Osteocyte (in vitro differentiated cells): ENCODE results near the gene ENTHD1. TPM values are rescaled to one million over a fixed set of nuclear protein-coding genes. Genes with fewer than 3 reads are reported as not detected.

Experiments
- DNase-seq: peaks from one replicate; pipeline ENCODE4 v3.0.0; 2021; ENCODE audit warnings: mixed read lengths; ENCODE audit not compliant: unreplicated experiment; ENCODE audit errors: extremely low spot score
- H3K27ac Mint-ChIP-seq: one replicate; pipeline ENCODE4 v1.8.0; 2021; ENCODE audit warnings: mild to moderate bottlenecking, mixed read lengths; ENCODE audit not compliant: unreplicated experiment
- H3K27me3 Mint-ChIP-seq: one replicate; pipeline ENCODE4 v1.8.0; 2021; ENCODE audit warnings: mixed read lengths; ENCODE audit not compliant: unreplicated experiment
- H3K36me3 Mint-ChIP-seq: one replicate; pipeline ENCODE4 v1.8.0; 2021; ENCODE audit warnings: mixed read lengths; ENCODE audit not compliant: unreplicated experiment
- H3K4me1 Mint-ChIP-seq: one replicate; pipeline ENCODE4 v1.8.0; 2021; ENCODE audit warnings: mixed read lengths; ENCODE audit not compliant: unreplicated experiment
- H3K4me3 Mint-ChIP-seq: one replicate; pipeline ENCODE4 v1.8.0; 2021; ENCODE audit warnings: mild to moderate bottlenecking, moderate library complexity, mixed read lengths; ENCODE audit not compliant: unreplicated experiment
- H3K9me3 Mint-ChIP-seq: one replicate; pipeline ENCODE4 v1.8.0; 2021; ENCODE audit warnings: mixed read lengths; ENCODE audit not compliant: unreplicated experiment
- total RNA-seq: library from RNA; stranded (reverse); gene quantifications from 2 replicates; pipeline ENCODE4 v1.2.1, GENCODE V29; 2021
- TF ChIP-seq, protein P1 (sequence below): fragments of 200-600 bp; sonication (generic); IDR thresholded peaks from 2 replicates; pipeline ENCODE4 v1.5.0; 2021; ENCODE audit warnings: antibody characterized with exemption, mild to moderate bottlenecking, moderate library complexity

ENTHD1 gene
- total RNA-seq, 1 donor from 2014 or later, result not detected

DNA sequence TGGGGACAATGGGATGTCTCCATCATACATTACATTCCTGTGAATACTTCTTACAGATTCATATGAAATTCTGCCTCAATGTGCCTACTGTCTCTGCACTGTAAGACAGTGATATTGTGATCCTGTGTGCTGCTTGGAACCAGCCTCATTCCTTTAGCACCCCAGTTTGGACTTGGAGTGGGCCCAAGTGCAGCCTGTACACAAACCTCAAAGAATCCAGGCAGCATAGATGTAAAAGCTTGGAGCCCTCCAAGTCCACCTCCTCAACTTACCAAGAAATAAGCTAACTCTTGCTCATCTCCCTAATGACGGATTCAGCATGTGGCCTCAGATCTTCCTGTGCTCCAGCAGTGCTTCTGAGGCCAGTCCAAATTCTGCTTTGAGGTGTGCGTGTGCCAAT is 31.7 kb upstream of the ENTHD1 start:
- no peaks in the 10 kb centered on the region for H3K9me3 Mint-ChIP-seq

GRCh38 chr22:39924286-39924685 is 30.7 kb upstream of the ENTHD1 start:
- Mint-ChIP-seq H3K27me3 (peaks cover 57% of the 10 kb centered on the region), H3K9me3 (no peaks in the 10 kb centered on the region), H3K4me1 (no peaks in the 10 kb centered on the region), H3K36me3 (no peaks in the 10 kb centered on the region), H3K27ac (no peak overlapping the region), H3K4me3 (no peak overlapping the region)
- TF ChIP-seq, protein P1, sequence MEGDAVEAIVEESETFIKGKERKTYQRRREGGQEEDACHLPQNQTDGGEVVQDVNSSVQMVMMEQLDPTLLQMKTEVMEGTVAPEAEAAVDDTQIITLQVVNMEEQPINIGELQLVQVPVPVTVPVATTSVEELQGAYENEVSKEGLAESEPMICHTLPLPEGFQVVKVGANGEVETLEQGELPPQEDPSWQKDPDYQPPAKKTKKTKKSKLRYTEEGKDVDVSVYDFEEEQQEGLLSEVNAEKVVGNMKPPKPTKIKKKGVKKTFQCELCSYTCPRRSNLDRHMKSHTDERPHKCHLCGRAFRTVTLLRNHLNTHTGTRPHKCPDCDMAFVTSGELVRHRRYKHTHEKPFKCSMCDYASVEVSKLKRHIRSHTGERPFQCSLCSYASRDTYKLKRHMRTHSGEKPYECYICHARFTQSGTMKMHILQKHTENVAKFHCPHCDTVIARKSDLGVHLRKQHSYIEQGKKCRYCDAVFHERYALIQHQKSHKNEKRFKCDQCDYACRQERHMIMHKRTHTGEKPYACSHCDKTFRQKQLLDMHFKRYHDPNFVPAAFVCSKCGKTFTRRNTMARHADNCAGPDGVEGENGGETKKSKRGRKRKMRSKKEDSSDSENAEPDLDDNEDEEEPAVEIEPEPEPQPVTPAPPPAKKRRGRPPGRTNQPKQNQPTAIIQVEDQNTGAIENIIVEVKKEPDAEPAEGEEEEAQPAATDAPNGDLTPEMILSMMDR, result no peak
- no peak for DNase-seq

More for the DNA sequence above, 31.7 kb upstream of the ENTHD1 start:
- TF ChIP-seq, protein P1, result no peak
- no peak for DNase-seq
- Mint-ChIP-seq H3K27me3 (peaks cover 48% of the 10 kb centered on the region), H3K27ac (no peak overlapping the region), H3K4me1 (no peaks in the 10 kb centered on the region), H3K36me3 (no peaks in the 10 kb centered on the region), H3K4me3 (no peak overlapping the region)

DNA sequence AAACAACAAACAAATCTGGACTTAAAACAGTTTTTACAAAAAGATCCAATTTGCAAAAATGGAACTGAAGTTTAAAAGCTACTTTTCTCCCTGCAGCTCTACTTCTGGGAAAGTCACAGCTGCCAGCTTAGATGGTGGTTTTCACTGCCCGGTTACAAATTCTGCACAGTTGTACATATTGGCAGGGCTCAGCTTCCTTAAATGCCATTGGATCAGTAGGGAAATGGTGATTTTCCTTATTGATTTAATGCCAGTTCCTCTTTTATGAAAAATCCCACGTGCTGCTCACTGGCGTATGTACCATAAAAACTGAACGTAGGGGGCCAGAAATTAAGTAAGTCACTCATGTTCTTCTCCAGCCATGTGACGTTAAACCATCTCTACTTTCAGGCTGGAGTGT is 30.1 kb upstream of the ENTHD1 start:
- Mint-ChIP-seq H3K36me3 (no peaks in the 10 kb centered on the region), H3K9me3 (no peaks in the 10 kb centered on the region), H3K27me3 (peaks cover 57% of the 10 kb centered on the region), H3K27ac (no peak overlapping the region), H3K4me3 (no peak overlapping the region), H3K4me1 (no peaks in the 10 kb centered on the region)
- TF ChIP-seq, protein P1, result no peak
- DNase-seq, result no peak

- Mint-ChIP-seq H3K27me3 (peaks cover 69% of the 10 kb centered on the region), H3K27ac (no peak overlapping the region), H3K4me1 (no peaks in the 10 kb centered on the region), H3K36me3 (no peaks in the 10 kb centered on the region), H3K9me3 (no peaks in the 10 kb centered on the region), H3K4me3 (no peak overlapping the region)
- no peak for DNase-seq
- TF ChIP-seq, protein P1, result no peak
Measured at GRCh38 chr22:39920134-39920743, 26.7 kb upstream of the ENTHD1 start.

DNA sequence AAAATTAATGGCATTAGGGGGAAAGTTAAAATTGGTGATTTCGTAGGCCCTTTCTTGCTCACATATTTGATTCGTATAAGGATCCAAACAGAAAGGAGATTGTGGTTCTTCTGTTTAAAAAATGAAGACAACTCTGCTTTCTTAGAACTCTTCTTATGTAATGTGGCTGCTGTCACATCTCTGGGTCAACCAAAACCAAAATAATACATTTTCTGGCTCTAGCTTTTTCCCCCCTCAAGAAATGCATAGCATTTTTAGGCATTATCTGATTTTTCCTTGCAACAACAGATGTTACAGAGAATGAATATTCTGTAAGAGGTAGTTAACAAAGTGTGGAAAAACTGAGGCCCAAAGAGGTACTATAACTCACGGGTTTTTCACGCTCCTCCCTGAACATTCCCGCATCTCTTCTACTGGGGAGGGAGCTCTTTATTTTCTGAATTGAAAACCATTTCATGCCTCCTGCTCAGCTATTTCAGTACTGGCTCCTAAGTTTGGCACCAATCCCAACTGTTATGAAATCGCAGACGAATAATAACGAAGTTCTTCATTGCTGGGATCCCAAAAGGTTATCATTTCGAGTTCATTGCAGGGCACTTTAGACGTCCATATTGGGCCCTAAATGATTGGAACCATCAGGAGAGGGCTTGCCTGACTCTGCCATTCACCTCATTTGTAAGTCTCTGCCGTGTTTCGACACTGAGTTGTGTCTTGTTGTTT is 24.4 kb upstream of the ENTHD1 start:
- Mint-ChIP-seq H3K27ac (no peak overlapping the region), H3K36me3 (no peaks in the 10 kb centered on the region), H3K4me1 (no peaks in the 10 kb centered on the region), H3K9me3 (no peaks in the 10 kb centered on the region), H3K4me3 (no peak overlapping the region), H3K27me3 (peaks cover 69% of the 10 kb centered on the region)
- TF ChIP-seq, protein P1, result no peak
- DNase-seq, result no peak
